GM18873 (cell line): Measurements from ENCODE around the gene LYRM7.
"Not testable (repeated sequence)": the region's sequence is repeated elsewhere in the genome, so short reads cannot be mapped to it uniquely, and the experiment has no call there.

Source experiments
- ATAC-seq: cut with Tn5 transposase; IDR thresholded peaks from one replicate; pipeline ENCODE4 v1.9.1; 2021; ENCODE audit warnings: mild to moderate bottlenecking, moderate library complexity, moderate number of reproducible peaks; ENCODE audit not compliant: unreplicated experiment, low FRiP score

The LYRM7 gene

GRCh38 chr5:131254025-131254424, 83.3 kb downstream of the LYRM7 start:
- not testable (repeated sequence) for ATAC-seq

GRCh38 chr5:131254741-131255140, 84.0 kb downstream of the LYRM7 start:
- no peak for ATAC-seq
